ENCODE data around the gene NUP88. TPM values are rescaled to one million over a fixed set of nuclear protein-coding genes. Genes with fewer than 3 reads are reported as not detected.

NUP88 gene
- total and polyA plus RNA-seq, 4 donors: 39.6 to 124 (median 57.4) TPM

DNA sequence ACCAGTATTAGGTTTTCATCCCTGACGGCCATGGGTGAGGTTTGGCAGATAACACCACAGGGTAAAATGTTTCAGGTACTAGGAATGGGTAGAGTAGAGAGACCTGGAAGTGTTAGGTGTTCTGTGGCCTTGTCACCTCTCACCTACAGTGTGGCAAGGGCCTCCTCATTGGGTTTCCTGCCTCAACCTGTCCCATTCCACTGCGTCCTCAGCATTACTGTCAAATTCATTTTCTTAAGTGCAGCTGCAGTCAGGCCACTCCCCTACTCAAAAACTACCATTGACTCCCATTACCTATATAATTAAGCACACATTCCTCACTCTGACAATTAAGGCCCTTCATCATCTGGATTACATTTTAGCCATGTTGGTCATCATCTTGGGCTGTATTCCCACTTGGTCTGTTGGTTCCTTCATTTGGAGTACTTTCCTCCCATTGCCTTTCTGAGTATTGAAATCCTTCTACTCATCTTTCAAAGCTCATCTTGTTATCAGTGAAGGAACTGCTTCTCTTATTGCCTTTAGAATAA, 64.5 kb downstream of the NUP88 start:
- DNase-seq (ENCODE audit: low spot score): no peak
- no peaks in the 10 kb centered on the region for H3K4me1 ChIP-seq (ENCODE audit: control insufficient read depth in 4 of 4, insufficient read depth in 4 of 4, low read length in 3 of 4)
- no peak overlapping the region for H3K27ac ChIP-seq (ENCODE audit: low read depth in 1 of 2, low read length in 2 of 2)
- peaks cover 6 to 55% (median 36%) of the 10 kb centered on the region in 4 donors for H3K36me3 ChIP-seq (ENCODE audit: control insufficient read depth in 4 of 4, insufficient read depth in 3 of 4, low read depth in 1 of 4, low read length in 3 of 4)
- WGBS: 95% methylated on average over 2 of the region's 2 CpGs
- no peak overlapping the region for H3K9ac ChIP-seq (ENCODE audit: low read depth in 1 of 2, low read length in 2 of 2)
- TF ChIP-seq FOXA2 (IDR thresholded peaks at IDR 0.05): no peak
- TF ChIP-seq FOXA1 (IDR thresholded peaks at IDR 0.05): no peak
- TF ChIP-seq HNF4G (IDR thresholded peaks at IDR 0.05): no peak
- no peak for TF ChIP-seq SP1 (IDR thresholded peaks at IDR 0.05)
- no peak for TF ChIP-seq RXRA (IDR thresholded peaks at IDR 0.05)
- no peak for TF ChIP-seq REST (IDR thresholded peaks at IDR 0.05)
- TF ChIP-seq GABPA (IDR thresholded peaks at IDR 0.05 in 1 of 2, conservative IDR thresholded peaks at IDR 0.05 in 1 of 2): no peak
- no peak for TF ChIP-seq EGR1 (IDR thresholded peaks at IDR 0.05; ENCODE audit: low read depth in 2 of 2)
- TF ChIP-seq JUND (IDR thresholded peaks at IDR 0.05): no peak
- no peak for TF ChIP-seq TAF1 (conservative IDR thresholded peaks at IDR 0.05)
- TF ChIP-seq CTCF (IDR thresholded peaks at IDR 0.05; ENCODE audit: low read depth, low read length, missing input control): no peak
- no peak for TF ChIP-seq ATF3 (IDR thresholded peaks at IDR 0.05)
- H3K4me3 ChIP-seq (ENCODE audit: low read depth in 1 of 3, low read length in 3 of 3): no peak overlapping the region
- H3K27me3 ChIP-seq (ENCODE audit: control insufficient read depth in 4 of 4, insufficient read depth in 4 of 4, low read length in 3 of 4): no peaks in the 10 kb centered on the region
- no peaks in the 10 kb centered on the region for H3K9me3 ChIP-seq (ENCODE audit: control insufficient read depth in 4 of 4, low read length in 3 of 4)

DNA sequence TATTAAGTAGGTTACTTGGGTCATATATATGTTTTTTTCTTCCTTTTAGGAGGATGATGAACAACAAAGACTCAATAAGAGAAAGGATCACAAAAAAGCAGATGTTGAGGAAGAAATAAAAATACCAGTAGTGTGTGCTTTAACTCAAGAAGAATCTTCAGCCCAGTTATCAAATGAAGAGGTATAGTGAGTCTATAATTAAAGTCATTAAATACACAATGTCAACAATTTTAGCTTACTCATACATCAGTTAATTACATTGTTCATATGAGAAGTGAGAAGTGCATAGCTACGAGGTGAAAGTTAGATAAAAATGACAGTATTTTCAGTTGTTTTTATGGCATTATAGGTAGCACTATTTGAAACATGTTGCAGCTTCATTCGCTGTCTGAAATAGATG, 65.2 kb downstream of the NUP88 start:
- 93% methylated on average over 2 of the region's 2 CpGs for WGBS
- TF ChIP-seq GABPA (IDR thresholded peaks at IDR 0.05 in 1 of 2, conservative IDR thresholded peaks at IDR 0.05 in 1 of 2) (no peak), RXRA (IDR thresholded peaks at IDR 0.05) (no peak), YY1 (IDR thresholded peaks at IDR 0.05) (no peak), HNF4A (conservative IDR thresholded peaks at IDR 0.05) (no peak), TAF1 (conservative IDR thresholded peaks at IDR 0.05) (no peak), REST (IDR thresholded peaks at IDR 0.05) (no peak), RAD21 (IDR thresholded peaks at IDR 0.05) (no peak), NR2F2 (IDR thresholded peaks at IDR 0.05) (no peak), ATF3 (IDR thresholded peaks at IDR 0.05) (no peak), ZBTB33 (IDR thresholded peaks at IDR 0.05) (no peak), FOXA1 (IDR thresholded peaks at IDR 0.05) (no peak), EGR1 (IDR thresholded peaks at IDR 0.05; ENCODE audit: low read depth in 2 of 2) (no peak)
- TF ChIP-seq, protein P1, sequence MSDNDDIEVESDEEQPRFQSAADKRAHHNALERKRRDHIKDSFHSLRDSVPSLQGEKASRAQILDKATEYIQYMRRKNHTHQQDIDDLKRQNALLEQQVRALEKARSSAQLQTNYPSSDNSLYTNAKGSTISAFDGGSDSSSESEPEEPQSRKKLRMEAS (IDR thresholded peaks at IDR 0.05): no peak
- Histone ChIP-seq H3K4me3 (ENCODE audit: low read depth in 1 of 3, low read length in 3 of 3) (no peak overlapping the region), H3K27me3 (ENCODE audit: control insufficient read depth in 4 of 4, insufficient read depth in 4 of 4, low read length in 3 of 4) (no peaks in the 10 kb centered on the region), H3K9me3 (ENCODE audit: control insufficient read depth in 4 of 4, low read length in 3 of 4) (no peaks in the 10 kb centered on the region), H3K9ac (ENCODE audit: low read depth in 1 of 2, low read length in 2 of 2) (no peak overlapping the region), H3K27ac (ENCODE audit: low read depth in 1 of 2, low read length in 2 of 2) (no peak overlapping the region), H3K36me3 (ENCODE audit: control insufficient read depth in 4 of 4, insufficient read depth in 3 of 4, low read depth in 1 of 4, low read length in 3 of 4) (peaks cover 8 to 56% (median 35%) of the 10 kb centered on the region in 4 donors), H3K4me1 (ENCODE audit: control insufficient read depth in 4 of 4, insufficient read depth in 4 of 4, low read length in 3 of 4) (no peaks in the 10 kb centered on the region)
- DNase-seq (ENCODE audit: low spot score): no peak

Measured in liver (tissue), 9 donors.